Measurements from ENCODE around the gene PTCD2. TPM values are rescaled to one million over a fixed set of nuclear protein-coding genes. Genes with fewer than 3 reads are reported as not detected.

The PTCD2 gene
- total RNA-seq, 1 donor from 2014 or later = 9.4 TPM

DNA sequence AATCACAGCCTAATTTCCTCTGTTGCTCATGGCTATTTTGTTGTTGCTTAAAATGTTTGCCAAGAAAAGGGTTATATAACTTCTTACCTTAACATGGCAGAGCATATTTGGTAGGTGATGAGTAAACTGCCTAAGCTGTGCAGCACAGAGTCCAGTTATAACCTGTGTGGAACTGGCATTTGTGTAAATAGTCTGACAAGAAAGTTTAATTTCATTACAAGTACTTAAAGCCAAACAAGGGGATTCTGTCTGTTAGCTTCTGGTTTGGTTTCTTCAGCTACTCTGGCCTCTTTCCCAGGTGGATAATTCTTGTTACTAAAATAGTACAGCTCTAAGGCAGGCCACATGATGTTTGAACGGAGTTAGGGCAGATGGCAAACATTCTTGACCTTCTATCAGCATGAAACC is 72.2 kb downstream of the PTCD2 start:
- Mint-ChIP-seq H3K27ac (ENCODE audit: unreplicated experiment) (peak overlapping the region; percentile 57), H3K27me3 (ENCODE audit: unreplicated experiment) (no peaks in the 10 kb centered on the region), H3K4me1 (ENCODE audit: unreplicated experiment) (peaks cover 60% of the 10 kb centered on the region), H3K36me3 (ENCODE audit: unreplicated experiment) (no peaks in the 10 kb centered on the region), H3K9me3 (ENCODE audit: unreplicated experiment) (no peaks in the 10 kb centered on the region), H3K4me3 (ENCODE audit: unreplicated experiment) (no peak overlapping the region)
- DNase-seq (ENCODE audit: extremely low spot score, unreplicated experiment) = no peak
- TF ChIP-seq, protein P1, sequence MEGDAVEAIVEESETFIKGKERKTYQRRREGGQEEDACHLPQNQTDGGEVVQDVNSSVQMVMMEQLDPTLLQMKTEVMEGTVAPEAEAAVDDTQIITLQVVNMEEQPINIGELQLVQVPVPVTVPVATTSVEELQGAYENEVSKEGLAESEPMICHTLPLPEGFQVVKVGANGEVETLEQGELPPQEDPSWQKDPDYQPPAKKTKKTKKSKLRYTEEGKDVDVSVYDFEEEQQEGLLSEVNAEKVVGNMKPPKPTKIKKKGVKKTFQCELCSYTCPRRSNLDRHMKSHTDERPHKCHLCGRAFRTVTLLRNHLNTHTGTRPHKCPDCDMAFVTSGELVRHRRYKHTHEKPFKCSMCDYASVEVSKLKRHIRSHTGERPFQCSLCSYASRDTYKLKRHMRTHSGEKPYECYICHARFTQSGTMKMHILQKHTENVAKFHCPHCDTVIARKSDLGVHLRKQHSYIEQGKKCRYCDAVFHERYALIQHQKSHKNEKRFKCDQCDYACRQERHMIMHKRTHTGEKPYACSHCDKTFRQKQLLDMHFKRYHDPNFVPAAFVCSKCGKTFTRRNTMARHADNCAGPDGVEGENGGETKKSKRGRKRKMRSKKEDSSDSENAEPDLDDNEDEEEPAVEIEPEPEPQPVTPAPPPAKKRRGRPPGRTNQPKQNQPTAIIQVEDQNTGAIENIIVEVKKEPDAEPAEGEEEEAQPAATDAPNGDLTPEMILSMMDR (IDR thresholded peaks at IDR 0.05) = no peak

DNA sequence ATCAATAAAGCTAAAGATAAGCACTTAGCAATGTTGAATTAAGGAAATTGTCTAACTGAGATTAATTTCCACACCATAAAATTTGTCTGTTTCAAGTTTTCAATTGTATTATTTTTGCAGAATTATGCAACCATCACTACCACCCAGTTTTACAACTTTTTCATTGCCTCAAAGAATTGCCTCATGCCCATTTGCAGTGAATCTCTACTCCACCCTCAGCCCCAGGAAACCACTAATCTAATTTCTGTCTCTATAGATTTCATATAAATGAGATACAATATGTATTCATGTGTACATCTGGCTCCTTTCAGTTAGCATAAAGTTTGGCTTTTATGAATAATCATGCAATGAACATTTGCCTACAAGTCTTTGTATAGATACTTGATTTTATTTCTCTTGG is 72.9 kb downstream of the PTCD2 start:
- no peak for DNase-seq (ENCODE audit: extremely low spot score, unreplicated experiment)
- Mint-ChIP-seq H3K9me3 (ENCODE audit: unreplicated experiment) (no peaks in the 10 kb centered on the region), H3K36me3 (ENCODE audit: unreplicated experiment) (no peaks in the 10 kb centered on the region), H3K4me3 (ENCODE audit: unreplicated experiment) (no peak overlapping the region), H3K4me1 (ENCODE audit: unreplicated experiment) (peaks cover 62% of the 10 kb centered on the region), H3K27me3 (ENCODE audit: unreplicated experiment) (no peaks in the 10 kb centered on the region), H3K27ac (ENCODE audit: unreplicated experiment) (peak overlapping the region; percentile 45)
- TF ChIP-seq, protein P1 (IDR thresholded peaks at IDR 0.05) = no peak

DNA sequence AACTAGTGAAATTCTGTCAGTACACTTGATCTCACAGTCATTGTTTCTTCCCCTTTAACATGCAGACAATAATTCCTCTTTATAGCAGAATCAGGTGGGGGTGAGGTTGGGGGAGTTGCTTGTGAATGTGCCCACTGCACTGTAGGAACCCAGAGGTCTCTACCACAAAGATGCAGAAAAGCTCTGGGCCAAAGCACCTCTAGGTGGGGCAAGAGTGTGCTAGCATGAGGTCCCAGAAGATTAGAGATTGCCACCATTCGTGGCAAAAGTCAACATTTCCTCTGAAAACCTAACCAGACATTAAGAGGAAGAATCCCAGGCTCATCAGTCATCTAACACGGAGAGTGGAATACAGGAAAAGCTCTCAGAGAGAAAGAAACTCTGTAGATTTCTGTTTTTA is 74.5 kb downstream of the PTCD2 start:
- DNase-seq (ENCODE audit: extremely low spot score, unreplicated experiment) = no peak
- Mint-ChIP-seq H3K27ac (ENCODE audit: unreplicated experiment) (no peak overlapping the region), H3K4me1 (ENCODE audit: unreplicated experiment) (peaks cover 65% of the 10 kb centered on the region), H3K9me3 (ENCODE audit: unreplicated experiment) (peaks cover 3% of the 10 kb centered on the region), H3K27me3 (ENCODE audit: unreplicated experiment) (no peaks in the 10 kb centered on the region), H3K4me3 (ENCODE audit: unreplicated experiment) (no peak overlapping the region), H3K36me3 (ENCODE audit: unreplicated experiment) (no peaks in the 10 kb centered on the region)
- TF ChIP-seq, protein P1 (IDR thresholded peaks at IDR 0.05) = peak; percentile 35

DNA sequence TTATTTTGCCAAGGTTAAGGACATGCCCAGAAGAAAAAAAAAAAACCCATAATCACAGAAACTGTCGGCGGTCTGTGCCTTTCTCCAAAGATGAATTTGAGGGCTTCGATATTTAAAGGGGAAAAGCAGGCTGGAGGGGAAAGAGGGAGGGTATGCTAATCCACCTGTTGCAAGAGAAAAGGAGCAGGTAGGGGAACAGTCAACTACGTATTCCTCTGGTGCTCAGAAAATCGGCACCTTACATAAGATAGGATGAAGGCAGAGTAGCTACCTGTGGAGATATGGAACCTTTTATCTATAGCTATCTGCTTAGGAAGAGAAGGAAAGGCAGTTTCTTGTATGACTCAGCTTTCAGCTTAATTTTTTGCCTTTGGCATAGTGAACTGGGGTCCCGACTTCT is 77.7 kb downstream of the PTCD2 start:
- TF ChIP-seq, protein P1 (IDR thresholded peaks at IDR 0.05) = no peak
- H3K9me3 Mint-ChIP-seq (ENCODE audit: unreplicated experiment) = peaks cover 7% of the 10 kb centered on the region
- DNase-seq (ENCODE audit: extremely low spot score, unreplicated experiment) = no peak
- peak overlapping the region; percentile 84 for H3K27ac Mint-ChIP-seq (ENCODE audit: unreplicated experiment)
- no peaks in the 10 kb centered on the region for H3K36me3 Mint-ChIP-seq (ENCODE audit: unreplicated experiment)
- H3K27me3 Mint-ChIP-seq (ENCODE audit: unreplicated experiment) = no peaks in the 10 kb centered on the region
- H3K4me1 Mint-ChIP-seq (ENCODE audit: unreplicated experiment) = peaks cover 69% of the 10 kb centered on the region
- H3K4me3 Mint-ChIP-seq (ENCODE audit: unreplicated experiment) = no peak overlapping the region

DNA sequence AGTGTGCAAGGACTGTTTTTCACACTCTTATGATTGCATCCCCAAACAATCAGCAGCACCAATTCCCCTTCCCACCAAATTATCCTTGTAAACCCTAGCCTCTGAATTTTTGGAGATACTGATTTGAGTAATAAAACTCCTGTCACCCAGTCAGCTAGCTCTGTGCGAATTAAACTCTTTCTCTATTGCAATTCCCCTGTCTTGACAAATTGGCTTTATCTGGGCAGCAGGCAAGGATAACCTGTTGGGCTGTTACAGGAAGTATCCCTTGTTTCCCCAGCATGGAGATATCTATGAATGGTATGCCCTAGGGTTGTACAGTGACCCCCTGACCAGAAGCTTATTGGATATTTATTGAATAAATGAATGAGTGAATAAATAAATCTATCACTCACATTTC is 80.8 kb downstream of the PTCD2 start:
- Mint-ChIP-seq H3K27ac (ENCODE audit: unreplicated experiment) (no peak overlapping the region), H3K36me3 (ENCODE audit: unreplicated experiment) (no peaks in the 10 kb centered on the region), H3K27me3 (ENCODE audit: unreplicated experiment) (no peaks in the 10 kb centered on the region), H3K4me3 (ENCODE audit: unreplicated experiment) (no peak overlapping the region), H3K9me3 (ENCODE audit: unreplicated experiment) (peaks cover 7% of the 10 kb centered on the region), H3K4me1 (ENCODE audit: unreplicated experiment) (peaks cover 66% of the 10 kb centered on the region)
- TF ChIP-seq, protein P1 (IDR thresholded peaks at IDR 0.05) = no peak
- DNase-seq (ENCODE audit: extremely low spot score, unreplicated experiment) = no peak

All from osteocyte (in vitro differentiated cells).